GM19452 (cell line): ENCODE results near the gene XRRA1.

Source experiments
- ATAC-seq: cut with Tn5 transposase; IDR thresholded peaks from one replicate; pipeline ENCODE4 v1.9.1; 2021; ENCODE audit not compliant: unreplicated experiment

The XRRA1 gene

DNA sequence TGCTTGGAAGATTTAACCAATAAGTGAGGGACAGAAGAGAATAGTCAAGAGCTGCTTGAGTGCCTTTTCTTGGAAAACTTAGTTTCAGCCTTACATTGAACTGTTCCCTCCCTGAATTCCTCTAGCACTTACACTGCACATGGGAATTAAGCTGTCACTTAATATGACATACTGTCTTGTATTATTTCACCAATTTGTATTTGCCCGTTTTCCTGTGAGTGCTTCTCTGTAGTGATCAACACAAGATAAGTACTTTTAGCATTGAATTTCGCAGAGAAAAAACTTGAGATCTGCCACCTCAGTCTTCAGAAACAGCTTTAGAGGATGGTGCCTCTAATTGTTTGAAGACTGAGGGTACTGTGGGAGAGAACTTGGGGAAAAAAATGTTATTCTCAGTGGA lies 3.9 kb upstream of the XRRA1 start:
- ATAC-seq = no peak

DNA sequence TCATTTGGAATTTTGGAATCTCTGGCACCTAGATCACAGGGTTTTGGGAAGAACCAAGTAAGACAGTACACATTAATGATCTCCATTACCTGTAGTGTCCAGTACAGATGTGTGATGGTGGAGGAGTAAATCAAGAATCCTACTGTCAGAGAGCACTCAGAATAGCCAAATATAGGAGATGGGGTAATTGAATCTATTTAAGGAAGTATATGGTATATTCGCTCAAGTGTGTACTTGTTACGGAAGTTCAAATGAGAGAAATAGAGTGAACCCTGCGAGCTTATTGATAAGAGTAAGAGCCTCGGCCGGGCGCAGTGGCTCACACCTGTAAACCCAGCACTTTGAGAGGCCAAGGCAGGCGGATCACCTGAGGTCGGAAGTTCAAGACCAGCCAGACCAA lies 2.3 kb upstream of the XRRA1 start:
- ATAC-seq = no peak

DNA sequence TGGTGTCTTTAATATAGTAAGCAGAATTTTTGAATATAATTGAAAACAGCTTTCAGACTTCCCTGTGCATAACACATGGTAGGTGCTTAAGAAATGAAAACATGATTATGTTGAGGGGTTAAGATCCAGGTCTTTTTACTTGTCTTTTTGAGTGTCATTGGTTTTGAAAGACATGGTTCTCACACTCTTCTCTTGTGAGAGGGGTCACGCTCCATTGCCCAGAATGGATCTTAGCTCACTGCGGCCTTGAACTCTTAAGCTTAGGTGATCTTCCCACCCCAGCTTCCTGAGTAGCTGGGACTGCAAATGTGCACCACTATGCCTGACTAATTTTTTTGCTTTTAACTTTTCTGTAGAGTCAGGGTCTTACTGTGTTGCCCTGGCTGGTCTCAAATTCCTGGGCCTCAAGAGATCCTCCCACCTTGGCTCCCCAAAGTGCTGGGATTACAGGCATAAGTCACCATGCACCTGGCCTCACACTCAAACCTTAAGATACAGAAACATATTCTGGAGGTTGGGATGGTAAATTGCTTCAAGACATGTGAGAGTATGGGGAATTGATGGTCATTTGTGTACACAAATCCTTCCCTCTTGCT lies 1.6 kb upstream of the XRRA1 start:
- ATAC-seq = no peak

DNA sequence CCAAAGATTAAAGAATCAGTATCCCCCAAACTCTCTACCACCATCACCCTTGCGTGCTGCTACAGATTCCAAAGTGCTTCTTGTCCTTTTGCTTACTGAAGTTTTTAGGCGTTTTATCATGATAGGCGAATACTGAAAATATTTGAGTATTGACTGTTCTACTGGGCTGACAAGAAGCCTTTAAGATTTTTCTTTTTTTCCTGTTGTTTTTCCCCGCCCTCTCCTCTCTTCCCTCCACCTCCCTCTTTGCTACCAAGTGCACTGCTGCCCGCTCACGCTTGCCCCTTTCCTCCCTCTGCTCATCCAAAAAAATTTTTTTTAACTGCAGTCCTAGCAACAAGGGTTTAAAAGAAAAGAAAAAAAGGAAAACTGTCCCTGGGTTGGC lies 854 bp upstream of the XRRA1 start:
- no peak for ATAC-seq

DNA sequence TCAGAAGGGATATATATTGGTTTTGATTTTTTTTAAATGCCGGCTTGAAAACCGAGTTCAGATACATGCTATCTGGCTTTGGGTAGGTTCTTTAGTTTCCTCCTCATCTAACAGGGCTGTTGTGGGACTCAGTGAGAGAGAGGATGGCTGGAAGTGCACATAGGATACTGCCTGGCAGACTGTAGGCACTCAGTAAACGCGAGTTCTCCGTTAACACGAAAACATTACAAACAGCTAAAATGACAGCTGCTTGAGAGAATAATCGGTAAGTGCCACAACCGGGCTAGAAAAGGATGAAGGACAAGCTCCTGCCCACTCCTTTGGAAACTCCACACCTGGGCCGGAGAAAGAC lies 369 bp downstream of the XRRA1 start:
- peak; percentile 7 for ATAC-seq

DNA sequence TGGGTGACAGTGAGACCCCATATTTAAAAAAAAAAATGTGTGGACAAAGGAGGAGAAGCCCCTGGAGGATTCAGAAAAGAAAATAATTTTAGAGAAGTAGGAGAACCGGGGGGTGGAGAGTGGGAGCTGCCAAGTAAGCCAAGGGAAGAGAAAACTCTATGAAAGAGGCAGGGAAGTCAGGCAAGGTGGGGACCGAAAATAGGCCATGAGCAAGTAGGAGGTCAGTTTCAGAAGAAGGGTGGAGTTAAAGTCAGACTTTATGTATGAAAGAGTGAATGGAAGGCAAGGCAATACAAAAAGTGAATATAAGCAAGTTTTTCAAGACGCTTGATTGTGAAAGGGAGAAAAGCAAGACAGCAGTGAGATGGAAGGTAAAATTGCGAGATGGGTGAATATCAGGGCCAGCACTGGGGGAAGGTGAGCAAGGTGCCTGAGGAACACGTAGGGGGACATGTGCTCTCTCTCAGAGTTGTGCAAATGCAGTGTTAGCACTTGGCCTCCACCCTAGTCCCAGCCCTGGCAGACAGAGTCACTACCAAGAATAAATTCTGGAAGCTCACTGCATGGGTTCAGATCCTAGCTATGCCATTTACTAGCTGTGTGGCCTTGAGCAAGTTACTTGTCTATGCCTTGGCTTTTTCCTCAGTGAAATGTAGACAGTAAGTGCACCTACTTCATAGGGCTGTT lies 6.7 kb downstream of the XRRA1 start:
- no peak for ATAC-seq

DNA sequence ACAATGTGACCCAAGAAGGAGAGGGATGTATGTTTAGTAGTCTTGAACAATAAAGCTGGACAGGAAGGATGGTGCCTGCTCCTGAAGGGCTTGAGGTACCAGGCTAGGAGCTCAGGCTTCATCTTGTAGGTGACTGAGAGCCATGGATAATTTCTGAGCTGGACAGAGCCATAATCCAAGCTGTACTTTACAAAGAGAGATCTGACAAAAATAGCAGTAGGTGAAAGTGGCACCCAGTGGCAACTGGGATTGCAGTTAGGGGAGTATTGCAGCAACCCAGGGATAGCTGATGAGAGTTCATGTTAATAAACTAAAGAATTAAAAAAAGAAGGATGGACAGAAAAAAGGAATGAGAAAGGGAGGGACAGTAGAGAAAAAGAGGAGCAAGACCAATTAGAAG lies 7.4 kb downstream of the XRRA1 start:
- ATAC-seq = no peak

DNA sequence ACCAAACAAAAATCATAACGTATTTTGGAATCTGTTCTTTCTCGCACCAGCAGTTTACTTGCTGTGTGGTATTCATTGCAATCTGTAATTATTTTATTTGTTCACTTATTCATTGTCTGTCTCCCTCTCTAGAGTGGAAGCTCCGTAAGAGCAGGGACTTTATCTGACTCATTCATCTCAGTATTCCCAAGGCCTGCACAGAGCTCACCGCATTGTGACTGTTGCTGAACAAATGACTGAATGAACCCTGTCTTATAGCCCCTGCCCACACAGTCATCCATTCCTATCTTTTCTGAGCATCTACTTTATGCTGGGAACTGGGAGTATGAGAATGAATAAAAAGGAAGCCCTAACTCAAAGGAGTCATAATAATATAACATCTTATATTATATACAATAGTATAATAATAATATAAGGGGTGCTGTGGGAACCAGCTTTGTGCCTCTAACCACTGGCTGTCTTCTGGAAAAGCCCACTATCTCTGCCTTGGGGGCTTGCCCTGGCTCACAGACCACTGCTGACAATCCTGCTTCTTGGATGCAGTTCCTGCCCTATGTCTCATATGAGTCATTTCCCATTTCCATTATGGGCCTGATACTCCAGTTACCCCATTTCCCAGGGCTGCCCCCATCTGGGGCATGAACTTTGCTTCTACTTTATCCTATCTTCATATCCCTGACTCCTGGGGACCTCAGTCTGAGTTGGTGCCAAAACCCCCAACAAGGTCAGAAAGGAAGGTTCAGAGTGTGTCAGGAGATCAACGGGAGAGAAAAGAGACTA lies 11.0 kb downstream of the XRRA1 start:
- no peak for ATAC-seq

DNA sequence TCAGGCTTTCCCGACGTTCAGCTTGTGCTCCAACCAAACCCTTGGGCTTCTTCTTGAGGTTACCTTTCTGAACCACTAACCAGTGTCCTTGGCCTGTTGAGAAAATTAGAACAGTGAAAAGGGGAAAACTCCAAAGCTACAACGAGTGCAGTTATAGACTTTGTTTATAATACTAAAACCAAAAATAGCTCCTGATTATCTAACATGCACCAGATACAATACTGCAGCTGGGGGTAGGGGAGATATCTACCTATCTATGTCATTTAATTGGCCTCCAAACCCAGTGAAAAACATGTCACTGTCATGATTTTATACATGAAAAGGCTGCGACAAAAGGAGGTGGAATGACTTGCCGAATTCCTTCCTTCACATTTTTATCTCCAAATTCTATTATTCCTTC lies 11.9 kb downstream of the XRRA1 start:
- ATAC-seq = no peak

DNA sequence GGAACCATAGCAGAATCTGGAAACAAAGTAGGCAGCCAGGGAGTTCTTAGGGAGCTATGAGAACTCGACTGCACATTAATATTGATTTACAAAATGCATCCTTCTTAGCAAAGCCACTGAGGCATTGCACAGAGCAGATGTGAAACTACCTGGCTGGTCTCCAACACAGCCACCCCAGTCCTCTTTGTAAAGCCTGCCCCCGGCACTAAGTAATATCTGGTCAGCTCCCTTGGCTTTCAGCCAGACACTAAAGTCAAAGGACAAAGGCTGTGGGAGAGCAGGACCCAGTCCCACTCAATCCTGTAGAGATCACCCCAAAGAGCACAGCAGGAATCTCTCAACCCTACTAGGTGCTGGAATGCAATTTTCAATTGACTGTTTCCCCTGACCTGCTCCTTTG lies 12.8 kb downstream of the XRRA1 start:
- no peak for ATAC-seq

DNA sequence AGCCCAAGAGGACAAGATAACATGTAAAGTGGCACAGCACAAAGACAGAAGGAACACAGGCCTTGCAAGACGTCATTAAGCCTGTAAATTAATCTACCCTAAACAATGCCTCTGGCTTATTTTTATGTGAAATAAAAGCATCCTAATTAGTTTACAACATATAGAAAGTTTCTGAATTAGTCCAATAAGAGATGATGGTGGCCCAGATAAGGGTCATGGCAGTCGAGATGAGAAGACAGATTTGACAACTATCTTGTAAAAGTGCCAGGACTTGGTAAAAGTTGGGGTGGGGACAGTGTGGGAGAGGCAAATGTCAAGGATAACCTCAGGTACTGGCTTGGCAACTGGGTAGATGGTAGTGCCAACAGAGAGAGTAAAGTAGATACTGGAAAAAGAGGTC lies 13.6 kb downstream of the XRRA1 start:
- ATAC-seq = no peak

DNA sequence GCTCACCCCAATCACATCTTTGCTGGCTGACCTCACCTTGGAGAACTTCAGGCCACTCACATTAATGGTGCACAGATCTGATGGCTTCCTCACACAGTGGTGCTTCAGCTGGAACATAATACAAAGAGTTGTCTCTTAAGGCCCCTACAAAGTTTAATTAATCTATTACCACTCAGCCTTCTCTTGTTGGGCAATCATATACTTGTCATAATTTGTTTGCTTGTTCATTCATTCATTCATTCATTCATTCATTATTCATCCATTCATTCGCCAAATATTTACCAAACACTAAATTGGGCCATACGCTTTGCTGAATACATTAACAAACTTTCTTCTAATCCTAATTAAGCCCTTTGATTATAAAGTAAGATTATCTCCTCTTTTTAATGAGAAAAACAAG lies 15.1 kb downstream of the XRRA1 start:
- ATAC-seq = no peak

DNA sequence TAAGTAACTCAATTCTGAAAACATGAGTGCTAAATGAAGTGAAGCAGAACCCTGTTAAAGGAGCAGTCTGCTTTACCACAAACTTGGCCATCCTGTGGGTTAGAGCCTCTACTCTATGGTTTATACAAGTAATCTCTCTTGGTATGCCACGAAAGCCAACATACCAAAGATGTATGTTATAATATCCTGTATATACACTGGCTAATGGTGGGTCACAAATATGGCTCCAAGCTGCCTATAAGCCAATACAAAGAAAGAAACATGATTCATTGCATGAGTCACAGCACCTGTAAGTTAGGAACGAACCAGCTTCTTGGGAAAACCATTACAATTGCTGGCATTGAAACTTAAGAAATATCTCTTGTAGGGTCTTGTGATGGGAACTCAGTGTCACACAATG lies 16.1 kb downstream of the XRRA1 start:
- no peak for ATAC-seq

DNA sequence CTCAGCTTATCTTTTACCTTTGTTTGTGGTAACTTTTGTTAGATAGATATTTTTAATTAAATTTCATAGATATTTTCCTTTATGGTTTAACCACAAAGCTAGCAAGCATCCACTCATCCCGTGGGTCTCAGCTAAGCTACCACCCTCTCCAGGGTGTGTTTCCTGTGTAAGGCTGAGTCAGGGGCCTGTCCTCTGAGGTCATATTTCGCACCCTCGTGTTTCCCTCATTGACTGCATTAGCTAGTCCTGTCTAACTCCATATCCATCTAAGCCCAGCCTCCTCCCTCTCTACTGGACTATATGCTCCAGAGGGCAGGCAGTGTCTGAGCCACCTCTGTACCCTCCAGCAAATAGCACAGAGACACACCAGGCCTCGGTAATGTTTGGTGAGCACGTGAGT lies 16.7 kb downstream of the XRRA1 start:
- ATAC-seq = no peak

DNA sequence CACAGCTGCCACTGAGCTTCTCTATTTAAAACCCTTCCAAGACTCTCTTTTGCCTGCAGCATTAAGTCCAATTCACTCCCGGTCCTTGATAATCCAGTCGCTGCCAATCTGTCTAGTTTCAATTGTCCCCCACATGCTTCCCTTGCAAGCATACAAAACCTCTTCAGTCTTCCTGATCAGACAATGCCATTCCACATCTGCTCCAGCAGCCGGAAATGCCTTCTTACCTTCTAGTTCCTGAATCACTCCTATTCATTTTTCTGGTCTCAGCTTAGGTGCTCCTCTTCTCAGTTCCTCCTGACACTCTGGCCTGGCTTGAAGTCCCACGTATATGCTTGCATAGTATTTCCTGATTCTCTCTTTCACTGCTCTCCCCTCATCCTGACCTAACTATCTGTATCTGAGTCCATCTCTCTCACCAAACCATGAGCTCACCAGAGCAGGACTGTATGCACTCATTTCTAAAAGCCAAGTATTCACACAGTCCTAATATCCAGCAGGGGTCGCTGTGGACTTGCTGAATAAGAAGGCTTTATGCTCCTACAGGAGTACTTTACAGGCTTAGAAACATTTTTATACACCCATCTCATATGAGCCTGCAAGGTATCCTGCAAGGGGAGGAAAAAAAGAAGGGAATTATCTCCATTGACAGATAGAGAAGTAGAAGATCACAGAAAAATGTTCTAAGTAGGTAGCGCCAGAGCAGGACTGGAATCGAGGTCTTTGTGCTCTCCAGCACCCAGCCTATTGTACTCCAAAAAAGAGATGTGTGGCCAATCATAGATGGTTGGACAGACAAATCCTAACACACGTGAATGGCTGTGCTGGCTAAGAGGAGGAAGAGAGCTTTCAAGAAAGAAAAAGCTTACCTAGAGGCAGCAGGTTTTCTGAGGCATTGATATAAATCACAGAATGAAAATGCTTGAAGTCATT lies 19.2 kb downstream of the XRRA1 start:
- peak; percentile 78 for ATAC-seq

DNA sequence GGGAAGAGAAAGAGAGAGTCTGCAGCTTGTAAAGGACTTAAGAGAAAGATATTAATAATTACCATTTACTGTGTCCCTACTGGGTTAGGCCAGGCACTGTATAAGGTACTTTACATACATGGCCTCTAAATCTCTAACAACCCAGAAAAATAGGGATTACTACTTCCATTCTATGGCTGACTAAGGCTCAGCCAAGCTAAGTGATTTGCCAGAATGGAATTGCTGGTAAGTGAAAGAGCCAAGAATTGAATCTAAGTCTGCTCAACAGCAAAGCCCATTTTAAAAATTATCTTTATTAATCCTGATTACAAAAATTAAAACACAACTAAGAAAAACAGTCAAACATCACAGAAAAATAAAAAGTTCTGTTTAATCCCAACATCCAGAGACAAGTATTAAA lies 21.4 kb downstream of the XRRA1 start:
- ATAC-seq = no peak

DNA sequence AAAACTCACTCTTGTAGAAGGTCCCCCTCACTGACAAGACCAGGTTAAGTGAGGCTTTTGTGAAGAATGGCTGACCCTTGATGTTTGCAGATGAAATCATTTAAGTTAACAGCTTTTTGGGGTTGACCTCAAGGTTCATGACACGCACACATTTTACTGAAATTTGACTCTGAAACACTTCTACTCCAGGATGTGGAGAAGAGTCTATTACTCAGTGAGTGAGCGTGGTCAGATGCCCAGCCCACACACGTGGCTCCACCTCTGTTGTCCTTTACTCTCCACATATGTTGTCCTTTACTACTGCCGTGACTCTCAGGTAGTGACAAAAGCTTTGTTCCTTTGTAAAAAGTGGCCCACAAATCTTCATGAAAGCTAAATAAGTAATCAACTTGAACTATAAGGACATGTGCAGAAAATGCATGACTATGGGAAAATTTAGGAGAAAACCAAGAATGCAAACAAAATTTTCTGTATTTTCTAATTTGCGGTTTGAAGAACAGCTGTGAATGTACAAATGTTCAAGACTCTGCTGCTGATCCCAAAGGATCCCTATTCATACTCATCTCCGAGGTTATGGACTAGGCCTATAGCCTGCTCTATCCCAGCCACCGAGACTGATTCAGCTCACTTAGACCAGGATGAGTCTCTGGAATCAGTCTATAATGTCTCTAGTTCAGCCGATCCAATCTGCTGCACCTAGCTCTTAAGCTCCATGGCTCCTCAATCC lies 22.4 kb downstream of the XRRA1 start:
- ATAC-seq = no peak

DNA sequence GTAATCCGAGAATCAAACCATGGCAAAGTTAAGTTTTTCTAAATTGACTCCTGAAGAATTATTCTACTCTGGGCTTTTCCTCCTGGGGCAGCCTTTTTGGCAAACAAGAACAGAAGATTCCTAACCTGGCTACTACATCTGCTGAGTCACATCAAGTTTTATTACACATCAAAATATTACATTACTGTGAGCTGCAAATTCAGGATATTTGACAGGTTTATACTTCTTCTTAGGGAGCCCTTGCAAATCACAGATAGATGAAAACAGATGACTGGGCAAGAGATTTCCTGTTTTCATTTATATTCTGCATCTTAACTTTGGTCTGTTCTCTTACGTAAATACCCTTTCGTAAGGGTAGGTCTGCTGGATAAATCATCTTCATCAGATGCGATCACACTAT lies 23.6 kb downstream of the XRRA1 start:
- ATAC-seq = no peak

DNA sequence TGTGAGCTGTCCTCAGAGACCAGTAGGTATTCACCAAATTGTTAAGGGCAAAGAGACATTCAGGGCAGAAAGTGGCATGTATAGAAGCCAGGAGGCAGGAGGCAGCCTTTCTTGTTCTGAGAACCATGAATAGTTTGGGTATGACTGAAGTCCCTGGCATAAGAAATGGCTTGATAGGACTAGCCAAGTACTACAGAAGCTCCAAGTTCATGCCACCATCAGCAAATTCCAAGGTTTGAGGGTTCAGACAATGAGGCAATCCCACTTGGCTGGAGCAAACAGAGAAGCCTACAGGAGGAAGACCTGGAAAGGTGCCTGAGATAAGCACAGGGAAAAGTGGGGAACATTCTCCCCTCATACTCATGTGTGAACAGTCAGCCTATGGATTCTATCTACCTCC lies 25.8 kb downstream of the XRRA1 start:
- ATAC-seq = no peak

DNA sequence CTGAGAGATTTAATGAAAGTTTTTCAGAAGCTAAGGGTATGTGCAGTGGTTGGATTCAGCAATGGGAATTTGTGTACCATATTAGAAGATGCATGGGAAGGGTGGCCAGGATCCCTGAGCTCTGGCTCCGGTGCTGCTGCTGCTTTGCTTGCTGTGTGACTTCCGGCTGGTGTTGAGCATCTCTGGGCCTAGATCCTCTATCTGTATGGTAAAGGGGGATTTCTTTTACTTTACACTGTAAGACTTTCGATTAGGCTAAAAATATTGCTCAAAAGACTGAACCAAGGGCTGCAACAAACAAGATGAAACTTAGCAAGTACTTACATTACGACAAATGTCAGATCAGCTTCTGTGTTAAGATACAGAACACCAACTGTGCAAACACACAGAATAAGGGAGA lies 39.1 kb downstream of the XRRA1 start:
- no peak for ATAC-seq

DNA sequence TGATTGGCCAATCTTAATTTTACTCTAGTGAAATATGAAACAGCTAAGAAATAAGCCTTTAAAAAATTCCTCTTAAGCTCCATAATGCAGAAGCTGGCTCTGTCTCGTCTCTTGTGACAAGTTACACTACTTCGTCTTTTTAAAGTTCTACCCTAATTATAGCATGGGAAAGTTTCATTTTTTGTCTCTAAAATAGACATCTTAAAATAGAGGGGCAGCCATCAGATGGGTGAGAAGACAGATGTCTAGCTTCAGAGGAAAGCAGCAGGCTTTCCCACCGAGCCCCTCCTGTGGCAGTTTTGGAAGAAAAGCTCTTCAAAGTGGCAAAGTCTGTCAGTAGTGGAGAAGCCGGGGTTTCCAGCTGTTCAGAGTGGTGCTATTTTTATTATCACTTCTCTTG lies 39.5 kb downstream of the XRRA1 start:
- ATAC-seq = no peak
